Transverse colon (tissue), 4 donors: Measurements from ENCODE around the gene CASK. TPM values are rescaled to one million over a fixed set of nuclear protein-coding genes. Genes with fewer than 3 reads are reported as not detected.
"Not testable (repeated sequence)": the region's sequence is repeated elsewhere in the genome, so short reads cannot be mapped to it uniquely, and the experiment has no call there.

Source experiments
- DNase-seq: peaks from one replicate; pipeline ENCODE4 v3.0.0-alpha.2; 2019
- H3K27ac ChIP-seq, 4 donors: fragments of 200-600 bp; sonication (generic); 2 replicates each; pipeline ENCODE4 v1.5.1; 2016 to 2018; ENCODE audit warnings: inconsistent platforms in 4 of 4
- H3K27me3 ChIP-seq: fragments of 200-600 bp; sonication (generic); 2 replicates; pipeline ENCODE4 v1.5.1; 2017; ENCODE audit warnings: inconsistent platforms
- H3K36me3 ChIP-seq, 4 donors: fragments of 200-600 bp; sonication (generic); 2 replicates each; pipeline ENCODE4 v1.5.1; 2017 to 2019; ENCODE audit warnings: inconsistent platforms in 4 of 4
- H3K4me1 ChIP-seq, 4 donors: fragments of 200-600 bp; sonication (generic); 2 replicates each; pipeline ENCODE4 v1.5.1; 2017 to 2020; ENCODE audit warnings: inconsistent platforms in 4 of 4
- H3K4me3 ChIP-seq, 4 donors: fragments of 200-600 bp; sonication (generic); 1 replicate in 1 of 4; 2 replicates in 3 of 4; pipeline versions ENCODE4 v1.5.1 to v1.6.1; 2017 to 2019; ENCODE audit warnings: inconsistent platforms in 4 of 4
- H3K9me3 ChIP-seq, 2 donors: fragments of 200-600 bp; sonication (generic); 2 replicates each; pipeline ENCODE4 v1.5.1; 2017 to 2019; ENCODE audit warnings: inconsistent platforms in 2 of 2
- EP300 ChIP-seq: sonication (generic); formaldehyde crosslinking; IDR thresholded peaks from one replicate; pipeline ENCODE4 v1.6.1; 2017; ENCODE audit warnings: antibody characterized with exemption, low read depth
- POLR2A ChIP-seq: fragments of 450-650 bp; IDR thresholded peaks from one replicate; pipeline ENCODE4 v1.6.1; 2016; ENCODE audit warnings: antibody characterized with exemption, mild to moderate bottlenecking, moderate library complexity
- POLR2AphosphoS5 ChIP-seq, 3 donors: sonication (generic); formaldehyde crosslinking; IDR thresholded peaks; one replicate each; pipeline ENCODE4 v1.6.1; 2016; ENCODE audit warnings: antibody characterized with exemption in 3 of 3
- WGBS, 2 donors: methylation state at CpG; one replicate each; pipeline ENCODE4 v1.1.5; 2018; ENCODE audit warnings: low coverage in 1 of 2; 5-methylcytosine and 5-hydroxymethylcytosine counted together
- in situ Hi-C, 4 donors: fragments of 200-750 bp; cut with MboI; loops; one replicate each; pipeline versions ENCODE4 v1.15.0 to v1.15.1; 2017; ENCODE audit warnings: low sequenced_read_pairs in 3 of 4, low pct_ligation_motif_present in 1 of 4, low pct_unique_long_range_greater_than_20kb in 1 of 4
- intact Hi-C: fragments of 100-400 bp; cut with DNase I; formaldehyde crosslinking; loops from one replicate; pipeline ENCODE4 v1.15.1; 2023; ENCODE audit warnings: low total_unique reads
- total RNA-seq, 4 donors: library from RNA; depleted of rRNA; stranded (reverse); fragments of >200 nt; gene quantifications; one replicate each; pipeline ENCODE4 v1.1.0, GENCODE V29; 2016
- TF ChIP-seq, protein P1 (sequence below), 5 experiments: fragments of 200-600 bp in 3 of 5; fragments of 450-650 bp in 2 of 5; sonication (generic) in 3 of 5; IDR thresholded peaks; 1 replicate in 2 of 5; 2 replicates in 3 of 5; pipeline ENCODE4 v1.5.1; 2016 to 2017; ENCODE audit warnings: antibody characterized with exemption in 5 of 5, inconsistent platforms in 3 of 5, mild to moderate bottlenecking in 2 of 5, moderate library complexity in 1 of 5

CASK gene
- total RNA-seq, 4 donors from 2014 or later = 26.6 to 86.1 (median 56.3) TPM

DNA sequence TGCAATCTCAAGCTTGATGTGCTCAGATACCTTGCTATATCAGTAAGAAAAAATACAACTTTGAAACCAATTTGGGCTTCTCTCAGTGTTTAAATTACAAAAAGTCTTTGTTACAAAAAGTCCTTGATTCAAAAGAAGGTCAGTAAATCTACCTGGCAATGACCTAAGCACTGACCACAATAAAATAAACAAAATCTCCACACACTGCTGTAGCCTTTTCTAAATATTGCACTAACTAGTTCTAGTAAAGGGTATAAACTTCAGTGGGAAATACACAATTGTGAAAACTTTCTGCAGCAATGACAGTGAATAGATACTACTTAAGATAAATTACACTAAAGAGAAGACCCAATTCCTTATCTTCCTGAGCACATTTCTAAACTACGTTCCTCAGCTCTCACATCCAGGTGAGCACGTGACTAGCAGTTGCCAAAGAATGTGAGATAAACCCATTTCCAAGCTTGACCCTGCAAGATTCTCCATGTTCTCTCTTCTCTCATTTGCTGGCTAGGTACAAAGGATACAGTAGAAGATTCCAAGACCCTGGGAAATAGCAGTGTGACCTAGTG is 316.0 kb downstream of the CASK start:
- Histone ChIP-seq H3K4me3 (no peak overlapping the region), H3K27me3 (no peaks in the 10 kb centered on the region), H3K36me3 (no peaks in the 10 kb centered on the region), H3K9me3 (no peaks in the 10 kb centered on the region), H3K27ac (no peak overlapping the region), H3K4me1 (no peaks in the 10 kb centered on the region)
- intact Hi-C loops (loop anchor here (1.0 kb wide), 1 partner anchor 34 kb away; no protein-coding TSS in a partner anchor), in situ Hi-C loops (no loop called here)
- TF ChIP-seq POLR2AphosphoS5 (IDR thresholded peaks at IDR 0.05) (no peak), POLR2A (no peak), EP300 (no peak)
- TF ChIP-seq, protein P1, sequence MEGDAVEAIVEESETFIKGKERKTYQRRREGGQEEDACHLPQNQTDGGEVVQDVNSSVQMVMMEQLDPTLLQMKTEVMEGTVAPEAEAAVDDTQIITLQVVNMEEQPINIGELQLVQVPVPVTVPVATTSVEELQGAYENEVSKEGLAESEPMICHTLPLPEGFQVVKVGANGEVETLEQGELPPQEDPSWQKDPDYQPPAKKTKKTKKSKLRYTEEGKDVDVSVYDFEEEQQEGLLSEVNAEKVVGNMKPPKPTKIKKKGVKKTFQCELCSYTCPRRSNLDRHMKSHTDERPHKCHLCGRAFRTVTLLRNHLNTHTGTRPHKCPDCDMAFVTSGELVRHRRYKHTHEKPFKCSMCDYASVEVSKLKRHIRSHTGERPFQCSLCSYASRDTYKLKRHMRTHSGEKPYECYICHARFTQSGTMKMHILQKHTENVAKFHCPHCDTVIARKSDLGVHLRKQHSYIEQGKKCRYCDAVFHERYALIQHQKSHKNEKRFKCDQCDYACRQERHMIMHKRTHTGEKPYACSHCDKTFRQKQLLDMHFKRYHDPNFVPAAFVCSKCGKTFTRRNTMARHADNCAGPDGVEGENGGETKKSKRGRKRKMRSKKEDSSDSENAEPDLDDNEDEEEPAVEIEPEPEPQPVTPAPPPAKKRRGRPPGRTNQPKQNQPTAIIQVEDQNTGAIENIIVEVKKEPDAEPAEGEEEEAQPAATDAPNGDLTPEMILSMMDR (IDR thresholded peaks at IDR 0.05) = no peak
- 71% methylated on average over 2 of the region's 2 CpGs; no CpG with 5 or more reads in 1 of the 2 donors for WGBS, 2 donors
- DNase-seq = no peak

DNA sequence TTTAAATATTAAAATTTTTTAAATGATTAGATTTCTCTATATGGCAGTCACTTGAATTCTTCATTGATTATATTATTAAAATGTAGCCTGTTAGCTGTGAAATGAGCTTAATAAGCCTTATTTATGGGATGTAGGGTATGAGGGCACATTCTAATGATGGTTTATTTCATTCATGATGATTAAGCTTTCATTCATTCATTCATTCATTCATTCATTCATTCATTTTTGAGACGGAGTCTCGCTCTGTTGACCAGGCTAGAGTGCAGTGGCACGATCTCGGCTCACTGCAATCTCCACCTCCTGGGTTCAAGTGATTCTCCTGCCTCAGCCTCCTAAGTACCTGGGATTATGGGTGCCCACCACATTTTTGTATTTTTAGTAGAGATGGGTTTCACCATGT is 317.3 kb downstream of the CASK start:
- H3K27me3 ChIP-seq, intact Hi-C loops, H3K36me3 ChIP-seq, DNase-seq, in situ Hi-C loops, H3K9me3 ChIP-seq, H3K4me1 ChIP-seq, H3K27ac ChIP-seq, H3K4me3 ChIP-seq: not testable (repeated sequence)
- 96% methylated on average over 4 of the region's 4 CpGs; no CpG with 5 or more reads in 1 of the 2 donors for WGBS, 2 donors

DNA sequence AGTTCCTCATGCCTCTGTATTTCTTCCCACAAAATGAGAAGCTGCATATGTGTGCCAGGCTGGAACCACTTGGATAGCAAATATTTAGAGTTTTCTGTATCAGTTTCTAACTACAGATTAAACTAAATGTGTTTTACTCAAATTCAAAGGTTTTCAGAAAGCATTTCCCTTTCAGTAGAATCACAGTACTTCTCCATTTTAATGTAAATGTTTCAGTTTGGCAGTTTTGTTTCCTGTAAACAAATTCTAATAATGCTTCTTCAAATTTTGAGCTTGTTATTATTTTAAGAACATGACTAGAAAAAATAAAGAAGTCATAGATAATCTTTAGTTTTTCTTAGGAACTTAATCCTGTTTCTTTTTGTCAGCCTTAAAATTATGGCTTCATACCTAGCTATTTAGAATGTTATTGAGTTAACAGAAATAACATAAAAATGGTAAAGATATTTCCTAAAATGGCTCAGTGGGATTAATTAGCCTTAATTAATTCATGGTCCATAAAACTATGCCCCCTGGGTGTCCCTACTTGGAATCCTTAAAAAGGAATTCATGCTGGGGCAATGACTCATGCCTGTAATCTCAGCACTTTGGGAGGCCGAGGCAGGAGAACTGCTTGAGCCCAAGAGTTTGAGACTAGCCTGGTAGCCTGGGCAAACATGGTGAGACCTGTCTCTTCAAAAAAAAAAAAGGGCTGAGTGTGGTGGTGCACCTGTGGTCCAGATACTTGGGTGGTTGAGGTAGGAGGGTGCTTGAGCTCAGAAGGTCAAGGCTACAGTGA is 318.4 kb downstream of the CASK start:
- in situ Hi-C loops = no loop called here
- DNase-seq = no peak
- no peaks in the 10 kb centered on the region for H3K27me3 ChIP-seq
- no peak overlapping the region for H3K27ac ChIP-seq
- no peaks in the 10 kb centered on the region for H3K36me3 ChIP-seq
- H3K4me1 ChIP-seq = no peaks in the 10 kb centered on the region
- no peaks in the 10 kb centered on the region for H3K9me3 ChIP-seq
- WGBS, 2 donors = 57% methylated on average over 1 of the region's 1 CpG; no CpG with 5 or more reads in 1 of the 2 donors
- H3K4me3 ChIP-seq = no peak overlapping the region
- TF ChIP-seq, protein P1 (IDR thresholded peaks at IDR 0.05) = no peak
- TF ChIP-seq EP300 = no peak
- TF ChIP-seq POLR2A = no peak
- TF ChIP-seq POLR2AphosphoS5 (IDR thresholded peaks at IDR 0.05) = no peak
- intact Hi-C loops = no loop called here

DNA sequence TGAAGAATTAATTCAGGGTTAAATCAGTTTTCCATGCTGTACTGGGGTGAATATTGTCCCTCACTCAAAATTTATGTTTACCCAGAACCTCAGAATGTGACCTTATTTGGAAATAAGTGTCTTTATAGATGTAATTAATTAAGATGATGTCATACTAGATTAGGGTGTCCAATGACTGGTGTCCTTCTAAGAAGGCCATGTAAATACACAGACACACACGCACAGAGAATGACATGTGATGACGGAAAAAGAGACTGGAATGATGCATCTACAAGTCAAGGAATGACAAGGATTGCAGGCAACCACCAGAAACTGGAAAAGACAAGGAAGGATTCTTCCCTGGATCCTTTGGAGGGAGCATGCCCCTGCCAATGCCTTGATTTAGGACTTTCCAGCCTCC is 319.2 kb downstream of the CASK start:
- H3K36me3 ChIP-seq = no peaks in the 10 kb centered on the region
- intact Hi-C loops = no loop called here
- H3K27me3 ChIP-seq = no peaks in the 10 kb centered on the region
- no peak for DNase-seq
- in situ Hi-C loops = no loop called here
- no peak overlapping the region for H3K4me3 ChIP-seq
- TF ChIP-seq POLR2AphosphoS5 (IDR thresholded peaks at IDR 0.05) (no peak), EP300 (no peak), POLR2A (no peak)
- TF ChIP-seq, protein P1 (IDR thresholded peaks at IDR 0.05) = no peak
- no peaks in the 10 kb centered on the region for H3K9me3 ChIP-seq
- H3K27ac ChIP-seq = no peak overlapping the region
- H3K4me1 ChIP-seq = no peaks in the 10 kb centered on the region
- WGBS, 2 donors = 78 to 100% methylated on average over 1 to 2 of the region's 2 CpGs
